Endothelial cell of umbilical vein (primary cell): ENCODE results near the gene DEK.

Source experiments
- CTCF ChIP-seq, 2 donors: IDR thresholded peaks; 1 replicate in 1 of 2; 2 replicates in 1 of 2; pipeline ENCODE4 v1.5.1; 2011; ENCODE audit warnings: low read length in 2 of 2, mild to moderate bottlenecking in 2 of 2, moderate library complexity in 2 of 2, control low read depth in 1 of 2, inconsistent platforms in 1 of 2, low read depth in 1 of 2; ENCODE audit not compliant: insufficient read depth in 1 of 2; ENCODE audit errors: extremely low read depth in 1 of 2
- EZH2 ChIP-seq: IDR thresholded peaks from 2 replicates; pipeline ENCODE4 v1.6.1; 2012; ENCODE audit warnings: borderline replicate concordance, low read depth, mild to moderate bottlenecking, moderate library complexity, low read length, inconsistent platforms; ENCODE audit not compliant: severe bottlenecking

- TF ChIP-seq EZH2: no peak
- TF ChIP-seq CTCF (IDR thresholded peaks at IDR 0.05; ENCODE audit: extremely low read depth in 1 of 2, insufficient read depth in 1 of 2, low read depth in 1 of 2, low read length in 2 of 2): no peak
These were observed 50.3 kb downstream of the DEK start for GRCh38 chr6:18214003-18214402.
